GM15510 (cell line): ENCODE measurements around the gene L1TD1.

Experiments
- POLR2A ChIP-seq: IDR thresholded peaks from 3 replicates; pipeline ENCODE4 v1.6.1; 2011; ENCODE audit warnings: borderline replicate concordance; ENCODE audit not compliant: insufficient read length; ENCODE audit errors: extremely low read depth

Gene L1TD1, protein sequence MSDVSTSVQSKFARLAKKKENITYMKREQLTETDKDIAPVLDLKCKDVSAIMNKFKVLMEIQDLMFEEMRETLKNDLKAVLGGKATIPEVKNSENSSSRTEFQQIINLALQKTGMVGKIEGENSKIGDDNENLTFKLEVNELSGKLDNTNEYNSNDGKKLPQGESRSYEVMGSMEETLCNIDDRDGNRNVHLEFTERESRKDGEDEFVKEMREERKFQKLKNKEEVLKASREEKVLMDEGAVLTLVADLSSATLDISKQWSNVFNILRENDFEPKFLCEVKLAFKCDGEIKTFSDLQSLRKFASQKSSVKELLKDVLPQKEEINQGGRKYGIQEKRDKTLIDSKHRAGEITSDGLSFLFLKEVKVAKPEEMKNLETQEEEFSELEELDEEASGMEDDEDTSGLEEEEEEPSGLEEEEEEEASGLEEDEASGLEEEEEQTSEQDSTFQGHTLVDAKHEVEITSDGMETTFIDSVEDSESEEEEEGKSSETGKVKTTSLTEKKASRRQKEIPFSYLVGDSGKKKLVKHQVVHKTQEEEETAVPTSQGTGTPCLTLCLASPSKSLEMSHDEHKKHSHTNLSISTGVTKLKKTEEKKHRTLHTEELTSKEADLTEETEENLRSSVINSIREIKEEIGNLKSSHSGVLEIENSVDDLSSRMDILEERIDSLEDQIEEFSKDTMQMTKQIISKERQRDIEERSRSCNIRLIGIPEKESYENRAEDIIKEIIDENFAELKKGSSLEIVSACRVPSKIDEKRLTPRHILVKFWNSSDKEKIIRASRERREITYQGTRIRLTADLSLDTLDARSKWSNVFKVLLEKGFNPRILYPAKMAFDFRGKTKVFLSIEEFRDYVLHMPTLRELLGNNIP

DNA sequence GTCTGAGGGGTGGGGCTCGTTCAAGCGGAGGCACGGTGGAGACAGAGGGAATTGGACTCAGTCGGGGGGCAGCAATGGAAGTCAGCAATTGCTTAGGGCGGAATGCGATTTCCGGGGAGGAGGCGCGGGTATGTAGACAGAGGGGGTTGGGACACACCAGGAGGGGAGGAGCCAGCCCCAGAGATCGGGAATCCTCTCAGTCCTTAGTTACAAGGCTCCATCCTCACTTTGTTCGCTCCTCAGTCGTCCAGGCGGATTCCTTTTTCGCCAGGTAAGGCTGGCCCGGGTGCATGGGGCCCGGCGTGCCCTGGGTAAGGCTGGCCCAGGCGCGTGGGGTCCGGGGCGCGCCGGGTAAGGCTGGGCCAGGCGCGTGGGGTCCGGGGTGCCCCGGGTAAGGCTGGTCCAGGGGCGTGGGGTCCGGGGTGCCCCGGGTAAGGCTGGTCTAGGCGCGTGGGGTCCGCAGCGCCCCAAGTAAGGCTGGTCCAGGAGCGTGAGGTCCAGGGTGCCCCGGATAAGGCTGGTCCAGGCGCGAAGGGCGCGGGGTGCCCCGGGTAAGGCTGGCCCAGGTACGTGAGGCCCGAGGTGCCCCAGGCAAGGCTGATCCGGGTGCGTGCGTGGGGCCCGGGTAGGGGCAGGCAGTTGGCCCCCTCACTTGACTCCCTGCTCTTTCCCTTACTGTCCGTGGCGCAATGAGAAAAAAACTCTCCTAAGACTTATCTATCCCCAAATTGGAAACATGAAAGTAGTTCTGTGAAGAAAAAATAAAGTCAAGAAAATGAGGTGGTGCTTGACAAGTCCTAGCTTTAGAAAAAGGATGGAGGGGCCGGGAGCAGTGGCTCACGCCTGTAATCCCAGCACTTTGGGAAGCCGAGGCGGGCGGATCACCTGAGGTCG lies at the start of gene L1TD1:
L1TD1 (plus strand) TSS at position 199 of the 894 bp plus-strand sequence. CDS start 11,780 bp downstream, outside the sequence.
- no peak for TF ChIP-seq POLR2A

DNA sequence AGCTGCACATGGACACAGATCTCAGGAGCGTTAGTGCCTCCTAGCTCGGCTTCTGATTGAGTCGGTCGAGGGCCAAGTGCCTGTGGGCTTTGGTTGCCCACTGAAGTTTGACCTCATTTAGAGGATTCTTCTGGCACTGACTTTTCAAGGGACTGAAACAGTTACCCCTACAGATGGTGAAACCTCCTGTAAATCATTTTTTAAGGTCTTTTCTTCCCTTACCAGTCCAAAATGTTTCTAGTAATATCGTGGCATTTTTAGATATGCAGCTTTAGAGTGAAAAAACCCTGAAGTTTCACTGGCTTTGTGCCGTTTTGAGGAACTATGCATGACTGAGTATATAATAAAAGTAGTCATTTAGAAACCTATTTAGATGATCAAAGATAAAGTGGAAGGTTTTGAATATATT lies 34.7 kb upstream of the L1TD1 start:
- no peak for TF ChIP-seq POLR2A

DNA sequence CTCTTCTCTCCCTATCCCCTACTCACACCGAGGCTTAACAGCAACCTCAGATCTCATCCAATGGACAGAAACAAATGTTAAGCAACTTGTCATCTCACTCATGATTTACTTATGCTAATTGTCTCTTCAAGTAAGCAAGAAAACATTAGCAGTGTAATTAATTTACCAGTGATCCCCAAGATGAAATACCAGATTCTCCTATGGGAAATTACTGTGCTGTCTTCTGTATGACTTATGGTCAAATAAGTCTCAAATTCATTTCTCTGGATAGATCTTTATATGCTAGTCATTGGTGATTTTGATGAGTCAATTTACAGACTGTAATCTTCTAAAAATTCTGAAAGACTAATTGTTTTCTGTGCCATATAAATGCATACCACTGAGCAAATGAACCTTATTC lies 32.9 kb upstream of the L1TD1 start:
- TF ChIP-seq POLR2A = no peak

DNA sequence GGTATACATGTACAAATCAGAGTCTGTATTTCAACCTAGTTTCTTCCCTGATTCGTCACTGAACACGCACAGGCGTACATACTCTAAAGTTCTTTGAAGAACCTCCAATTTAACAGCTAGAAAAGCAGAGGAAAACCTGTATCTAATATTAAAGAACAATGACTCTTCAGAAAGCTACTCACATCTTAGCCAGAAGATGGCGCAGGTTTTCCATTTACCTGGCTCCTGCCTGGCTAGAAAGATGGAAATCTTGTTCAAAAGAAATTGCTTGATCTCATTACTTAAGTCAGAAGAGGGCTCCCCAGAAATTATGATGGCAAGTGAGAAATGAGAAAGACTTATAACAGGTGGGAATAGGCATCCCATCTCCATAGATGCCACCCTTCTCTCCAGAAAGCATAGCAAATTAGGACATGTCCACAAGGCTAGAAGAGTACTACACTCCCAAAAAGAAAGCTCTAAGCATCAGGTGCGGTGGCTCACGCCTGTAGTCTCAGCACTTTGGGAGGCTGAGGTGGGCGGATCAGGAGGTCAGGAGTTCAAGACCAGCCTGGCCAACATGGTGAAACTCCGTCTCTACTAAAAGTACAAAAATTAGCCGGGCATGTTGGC lies 19.0 kb upstream of the L1TD1 start:
- no peak for TF ChIP-seq POLR2A

DNA sequence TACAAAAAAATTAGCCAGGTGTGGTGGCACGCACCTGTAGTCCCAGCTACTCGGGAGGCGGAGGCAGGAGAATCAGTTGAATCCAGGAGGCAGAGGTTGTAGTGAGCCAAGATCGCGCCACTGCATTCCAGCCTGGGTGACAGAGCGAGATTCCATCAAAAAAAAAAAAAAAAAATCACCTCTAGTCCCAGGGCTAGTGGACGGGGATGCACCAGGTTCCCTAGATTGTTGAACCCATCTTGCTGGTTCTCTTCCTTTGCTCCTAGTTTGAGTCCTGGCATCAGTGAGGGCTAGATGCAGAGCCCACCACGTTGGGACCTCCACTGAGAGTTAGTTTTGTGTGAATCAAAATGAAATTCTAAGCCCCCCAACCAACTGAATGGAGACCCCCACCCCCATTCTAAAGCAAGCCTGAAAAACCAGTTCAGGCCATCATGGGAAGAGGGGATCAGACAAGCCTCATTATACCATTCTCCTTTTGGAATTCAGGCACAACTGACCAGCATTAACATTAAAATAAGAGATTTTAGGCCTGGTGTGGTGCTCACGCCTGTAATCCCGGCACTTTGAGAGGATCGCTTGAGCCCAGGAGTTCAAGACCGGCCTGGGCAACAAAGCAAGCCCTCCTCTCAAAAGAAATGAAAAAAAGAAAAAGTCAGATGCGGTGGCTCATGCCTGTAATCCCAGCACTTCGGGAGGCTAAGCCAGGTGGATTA lies 17.9 kb upstream of the L1TD1 start:
- no peak for TF ChIP-seq POLR2A

DNA sequence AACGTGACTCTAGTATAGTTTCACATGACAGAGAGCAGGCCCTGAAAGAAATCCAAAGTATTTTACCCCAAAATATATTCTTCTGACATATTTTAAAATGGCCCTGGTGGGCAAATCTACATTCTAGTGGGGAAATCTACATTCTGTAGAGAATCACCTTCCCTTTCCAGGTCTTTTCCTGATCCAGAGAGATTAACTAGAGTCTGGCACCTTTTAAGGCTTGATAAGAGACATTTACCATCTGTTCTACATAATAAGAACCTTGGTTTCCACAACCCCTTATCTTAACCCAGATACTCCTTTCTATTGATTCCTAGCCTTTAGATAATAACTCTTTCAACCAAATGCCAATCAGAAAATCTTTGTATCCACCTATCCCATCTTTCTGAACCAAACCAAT lies 17.0 kb upstream of the L1TD1 start:
- no peak for TF ChIP-seq POLR2A

DNA sequence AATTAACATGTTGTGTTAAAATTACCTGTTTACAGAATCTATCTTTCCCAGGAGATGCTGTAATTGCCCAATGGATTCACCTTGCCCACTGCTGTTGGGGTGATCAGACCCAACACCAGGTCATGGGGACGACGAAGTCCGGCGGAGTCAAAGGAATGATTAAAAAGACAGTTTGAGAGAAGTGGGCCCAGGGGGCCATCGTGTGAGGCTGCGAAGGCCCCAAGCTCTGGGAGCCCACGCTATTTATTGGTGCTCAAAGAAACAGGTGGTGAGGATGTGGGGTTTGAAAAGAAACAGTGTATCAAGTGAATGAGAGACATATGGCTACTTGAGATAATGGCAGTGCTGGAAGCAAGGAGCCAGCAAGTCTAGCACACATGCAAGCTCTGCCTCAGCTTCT lies 16.3 kb upstream of the L1TD1 start:
- no peak for TF ChIP-seq POLR2A

DNA sequence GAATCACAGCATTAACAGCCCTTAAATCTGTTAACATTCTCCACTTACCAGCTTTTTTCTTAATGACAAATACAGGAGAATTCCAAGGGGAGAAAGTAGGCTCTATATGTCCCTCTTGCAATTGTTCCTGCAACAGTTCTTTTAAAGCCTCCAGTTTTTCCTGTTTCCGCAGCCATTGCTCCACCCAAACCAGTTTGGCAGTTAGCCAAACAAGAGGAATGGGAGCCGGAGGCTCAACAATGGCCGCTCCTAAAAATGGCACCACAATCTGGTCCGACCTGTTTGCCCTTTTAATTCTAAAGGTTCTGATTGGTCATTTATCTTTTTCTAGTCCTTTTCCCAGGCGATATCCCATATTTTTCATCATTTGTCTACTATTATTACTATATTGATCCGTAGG lies 14.0 kb upstream of the L1TD1 start:
- TF ChIP-seq POLR2A = no peak

DNA sequence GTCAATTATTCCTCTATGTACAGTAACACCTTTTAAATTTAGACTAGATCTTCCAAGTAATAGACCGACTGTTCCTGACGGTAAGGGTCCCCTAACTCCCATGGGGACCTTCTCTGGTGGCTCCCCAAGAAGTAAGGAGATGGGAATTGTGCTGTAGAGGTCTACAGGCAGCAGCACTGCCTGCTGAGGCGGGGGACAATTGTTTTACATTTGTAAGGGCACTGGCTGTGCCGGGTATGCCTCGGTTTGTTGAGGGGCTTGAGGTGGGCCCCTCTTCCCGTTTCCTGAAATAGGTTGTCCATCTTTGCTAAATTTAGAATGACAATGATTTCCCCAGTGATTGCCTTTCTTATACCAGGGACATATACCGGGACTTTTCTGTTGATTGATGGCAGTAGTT lies 13.1 kb upstream of the L1TD1 start:
- TF ChIP-seq POLR2A = no peak

DNA sequence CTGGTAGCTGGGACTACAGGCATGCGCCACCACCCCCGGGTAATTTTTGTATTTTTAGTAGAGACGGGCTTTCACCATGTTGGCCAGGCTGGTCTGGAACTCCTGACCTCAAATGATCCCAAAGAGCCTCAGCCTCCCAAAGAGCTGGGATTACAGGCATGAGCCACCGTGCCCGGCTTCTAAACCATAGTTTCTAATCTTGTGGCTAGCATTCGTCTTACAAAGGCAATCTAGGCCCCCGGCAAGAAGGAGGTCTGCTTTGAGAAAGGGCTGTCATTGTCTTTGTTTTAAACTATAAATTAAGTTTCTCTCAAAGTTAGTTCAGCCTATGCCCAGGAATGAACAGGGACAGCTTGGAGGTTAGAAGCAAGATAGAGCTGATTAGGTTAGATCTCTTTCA lies 10.3 kb upstream of the L1TD1 start:
- no peak for TF ChIP-seq POLR2A

DNA sequence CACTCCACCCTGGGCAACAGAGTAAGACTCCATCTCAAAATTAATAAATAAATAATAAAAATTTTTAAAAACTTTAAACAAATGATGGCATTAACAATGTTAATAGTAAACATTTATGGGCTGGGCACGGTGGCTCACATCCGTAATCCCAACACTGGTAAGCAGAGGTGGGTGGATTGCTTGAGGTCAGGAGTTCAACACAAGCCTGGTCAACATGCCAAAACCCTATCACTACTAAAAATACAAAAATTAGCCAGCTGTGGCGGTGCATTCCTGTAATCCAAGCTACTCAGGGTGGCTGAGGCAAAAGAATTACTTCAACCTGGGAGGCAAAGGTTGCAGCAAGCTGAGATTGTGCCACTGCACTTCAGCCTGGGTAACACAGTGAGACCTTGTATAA lies 9.0 kb upstream of the L1TD1 start:
- TF ChIP-seq POLR2A = no peak

DNA sequence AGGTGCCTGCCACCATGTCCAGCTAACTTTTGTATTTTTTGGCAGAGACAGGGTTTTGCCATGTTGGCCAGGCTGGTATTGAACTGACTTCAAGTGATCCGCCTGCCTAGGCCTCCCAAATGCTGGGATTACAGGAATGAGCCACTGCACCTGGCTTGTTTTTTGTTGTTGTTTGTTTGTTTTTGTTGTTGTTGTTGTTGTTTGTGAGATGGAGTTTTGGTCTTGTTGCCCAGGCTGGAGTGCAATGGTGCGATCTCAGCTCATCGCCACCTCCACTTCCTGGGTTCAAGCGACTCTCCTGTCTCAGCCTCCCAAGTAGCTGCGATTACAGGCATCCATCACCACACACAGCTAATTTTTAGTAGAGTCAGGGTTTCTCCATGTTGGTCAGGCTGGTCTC lies 7.1 kb upstream of the L1TD1 start:
- TF ChIP-seq POLR2A = no peak

DNA sequence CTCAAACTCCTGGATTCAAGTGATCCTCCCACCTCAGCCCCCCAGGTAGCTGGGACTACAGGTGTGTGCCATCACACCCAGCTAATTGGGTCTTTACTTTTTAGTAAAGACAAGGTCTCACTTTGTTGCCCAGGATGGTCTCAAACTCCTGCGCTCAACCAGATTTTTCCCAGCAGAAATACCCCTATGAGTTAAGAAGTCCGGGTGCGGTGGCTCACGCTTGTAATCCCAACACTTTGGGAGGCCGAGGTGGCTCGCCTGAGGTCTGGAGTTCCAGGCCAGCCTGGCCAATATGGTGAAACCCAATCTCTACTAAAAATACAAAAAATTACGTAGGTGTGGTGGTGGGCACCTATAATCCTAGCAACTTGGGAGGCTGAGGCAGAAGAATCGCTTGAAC lies 6.5 kb upstream of the L1TD1 start:
- no peak for TF ChIP-seq POLR2A
